Measurements from ENCODE around the gene LRRC56. TPM values are rescaled to one million over a fixed set of nuclear protein-coding genes. Genes with fewer than 3 reads are reported as not detected.

The LRRC56 gene
- total and polyA plus RNA-seq, 9 donors: 1.7 to 8.4 (median 5.4) TPM

DNA sequence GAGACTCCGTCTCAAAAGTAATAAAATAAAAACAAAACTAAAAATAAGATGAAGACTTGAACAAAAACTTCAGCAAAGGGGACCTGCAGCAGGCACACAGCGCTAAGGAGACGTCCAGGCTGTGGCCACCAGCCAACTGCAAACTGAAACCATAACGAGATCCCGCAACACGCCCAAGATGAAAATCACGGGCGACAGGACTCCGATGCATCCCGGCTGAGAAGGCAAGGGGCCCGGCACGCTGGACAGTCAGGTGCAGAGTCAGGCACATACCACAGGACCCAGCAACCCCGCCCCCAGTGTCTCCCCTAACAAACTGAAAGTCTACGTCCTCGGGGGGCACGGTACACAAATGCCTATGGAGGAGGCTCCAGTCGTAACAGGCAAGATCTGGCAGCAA, 11.1 kb upstream of the LRRC56 start:
- 72% methylated on average over 9 of the region's 17 CpGs for WGBS (ENCODE audit: insufficient coverage)

DNA sequence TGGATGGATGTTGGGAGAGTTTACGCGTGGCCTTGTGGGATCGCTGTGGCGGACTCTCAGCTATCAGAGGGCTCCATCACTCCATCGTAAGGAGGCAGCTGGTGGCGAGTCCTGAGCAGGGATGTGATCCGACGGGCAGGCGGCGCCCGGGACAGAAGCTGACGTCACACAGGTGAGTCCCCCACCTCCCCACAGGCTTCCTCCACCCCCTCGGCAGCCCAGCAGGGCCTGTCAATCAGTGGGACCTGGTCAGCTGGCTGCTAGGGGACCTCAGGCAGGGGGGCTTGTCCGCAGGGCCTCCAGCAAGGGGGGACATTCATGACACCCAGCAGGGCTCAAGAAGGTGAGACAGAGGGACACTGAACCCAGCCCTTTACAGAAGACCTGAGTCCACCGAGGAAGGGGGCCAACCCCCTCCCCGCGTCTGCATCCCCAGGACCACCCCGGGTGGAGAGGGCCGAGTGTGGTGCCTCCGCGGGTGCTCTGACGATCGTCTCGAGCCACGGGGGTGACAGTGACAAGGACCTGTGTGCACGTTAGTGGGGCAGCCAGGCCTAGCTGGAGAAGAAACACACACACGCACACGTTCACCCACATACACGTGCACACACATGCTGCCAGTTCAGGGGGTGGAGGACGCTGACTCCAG, 9.0 kb upstream of the LRRC56 start:
- peaks cover 29% of the 10 kb centered on the region for H3K36me3 ChIP-seq (ENCODE audit: control insufficient read depth, insufficient read depth, low read length)

More for the DNA sequence above, 11.1 kb upstream of the LRRC56 start:
- peaks cover 8% of the 10 kb centered on the region for H3K36me3 ChIP-seq (ENCODE audit: control insufficient read depth, insufficient read depth, low read length)
- H3K27ac ChIP-seq (ENCODE audit: low read length): no peak overlapping the region
- peaks cover 24% of the 10 kb centered on the region for H3K4me1 ChIP-seq (ENCODE audit: control insufficient read depth, insufficient read depth, low read length)
- DNase-seq: no peak
- H3K9me3 ChIP-seq (replicated peaks; ENCODE audit: control insufficient read depth, low read depth, low read length): no peaks in the 10 kb centered on the region
- H3K27me3 ChIP-seq (ENCODE audit: control insufficient read depth, insufficient read depth, low read length): no peaks in the 10 kb centered on the region
- H3K4me3 ChIP-seq (ENCODE audit: low read length): no peak overlapping the region

GRCh38 chr11:528815-529727, 8.3 kb upstream of the LRRC56 start:
- Histone ChIP-seq H3K4me3 (ENCODE audit: low read length) (no peak overlapping the region), H3K9me3 (replicated peaks; ENCODE audit: control insufficient read depth, low read depth, low read length) (no peaks in the 10 kb centered on the region), H3K36me3 (ENCODE audit: control insufficient read depth, insufficient read depth, low read length) (peaks cover 36% of the 10 kb centered on the region), H3K27ac (ENCODE audit: low read length) (peak overlapping the region; percentile 63), H3K4me1 (ENCODE audit: control insufficient read depth, insufficient read depth, low read length) (peaks cover 44% of the 10 kb centered on the region), H3K27me3 (ENCODE audit: control insufficient read depth, insufficient read depth, low read length) (no peaks in the 10 kb centered on the region)
- WGBS (ENCODE audit: insufficient coverage): 67% methylated on average over 28 of the region's 29 CpGs
- peak; percentile 70 for DNase-seq

More for the DNA sequence above, 9.0 kb upstream of the LRRC56 start:
- no peak overlapping the region for H3K4me3 ChIP-seq (ENCODE audit: low read length)
- H3K27ac ChIP-seq (ENCODE audit: low read length): peak overlapping the region; percentile 63
- no peaks in the 10 kb centered on the region for H3K9me3 ChIP-seq (replicated peaks; ENCODE audit: control insufficient read depth, low read depth, low read length)
- DNase-seq: no peak
- no peaks in the 10 kb centered on the region for H3K27me3 ChIP-seq (ENCODE audit: control insufficient read depth, insufficient read depth, low read length)
- H3K4me1 ChIP-seq (ENCODE audit: control insufficient read depth, insufficient read depth, low read length): peaks cover 36% of the 10 kb centered on the region
- WGBS (ENCODE audit: insufficient coverage): 79% methylated on average over 25 of the region's 30 CpGs

- DNase-seq: no peak
- no peak overlapping the region for H3K4me3 ChIP-seq (ENCODE audit: low read length)
Observed at GRCh38 chr11:529728-530411, 7.5 kb upstream of the LRRC56 start.

GRCh38 chr11:530960-531831, 6.1 kb upstream of the LRRC56 start:
- 90% methylated on average over 19 of the region's 28 CpGs for WGBS (ENCODE audit: insufficient coverage)
- no peaks in the 10 kb centered on the region for H3K9me3 ChIP-seq (replicated peaks; ENCODE audit: control insufficient read depth, low read depth, low read length)
- H3K4me1 ChIP-seq (ENCODE audit: control insufficient read depth, insufficient read depth, low read length): peaks cover 54% of the 10 kb centered on the region
- no peak overlapping the region for H3K27ac ChIP-seq (ENCODE audit: low read length)
- no peak overlapping the region for H3K4me3 ChIP-seq (ENCODE audit: low read length)
- H3K27me3 ChIP-seq (ENCODE audit: control insufficient read depth, insufficient read depth, low read length): peaks cover 3% of the 10 kb centered on the region
- no peak for DNase-seq
- H3K36me3 ChIP-seq (ENCODE audit: control insufficient read depth, insufficient read depth, low read length): peaks cover 36% of the 10 kb centered on the region

More at GRCh38 chr11:529728-530411, 7.5 kb upstream of the LRRC56 start:
- WGBS (ENCODE audit: insufficient coverage): 69% methylated on average over 18 of the region's 18 CpGs
- peak overlapping the region; percentile 63 for H3K27ac ChIP-seq (ENCODE audit: low read length)
- peaks cover 51% of the 10 kb centered on the region for H3K4me1 ChIP-seq (ENCODE audit: control insufficient read depth, insufficient read depth, low read length)
- no peaks in the 10 kb centered on the region for H3K9me3 ChIP-seq (replicated peaks; ENCODE audit: control insufficient read depth, low read depth, low read length)
- no peaks in the 10 kb centered on the region for H3K27me3 ChIP-seq (ENCODE audit: control insufficient read depth, insufficient read depth, low read length)
- peaks cover 36% of the 10 kb centered on the region for H3K36me3 ChIP-seq (ENCODE audit: control insufficient read depth, insufficient read depth, low read length)

GRCh38 chr11:531919-532526, 5.3 kb upstream of the LRRC56 start:
- H3K4me3 ChIP-seq (ENCODE audit: low read length): no peak overlapping the region
- H3K9me3 ChIP-seq (replicated peaks; ENCODE audit: control insufficient read depth, low read depth, low read length): no peaks in the 10 kb centered on the region
- no peak overlapping the region for H3K27ac ChIP-seq (ENCODE audit: low read length)
- peaks cover 11% of the 10 kb centered on the region for H3K27me3 ChIP-seq (ENCODE audit: control insufficient read depth, insufficient read depth, low read length)
- peaks cover 59% of the 10 kb centered on the region for H3K4me1 ChIP-seq (ENCODE audit: control insufficient read depth, insufficient read depth, low read length)
- WGBS (ENCODE audit: insufficient coverage): 73% methylated on average over 12 of the region's 18 CpGs
- H3K36me3 ChIP-seq (ENCODE audit: control insufficient read depth, insufficient read depth, low read length): peaks cover 36% of the 10 kb centered on the region
- DNase-seq: no peak

DNA sequence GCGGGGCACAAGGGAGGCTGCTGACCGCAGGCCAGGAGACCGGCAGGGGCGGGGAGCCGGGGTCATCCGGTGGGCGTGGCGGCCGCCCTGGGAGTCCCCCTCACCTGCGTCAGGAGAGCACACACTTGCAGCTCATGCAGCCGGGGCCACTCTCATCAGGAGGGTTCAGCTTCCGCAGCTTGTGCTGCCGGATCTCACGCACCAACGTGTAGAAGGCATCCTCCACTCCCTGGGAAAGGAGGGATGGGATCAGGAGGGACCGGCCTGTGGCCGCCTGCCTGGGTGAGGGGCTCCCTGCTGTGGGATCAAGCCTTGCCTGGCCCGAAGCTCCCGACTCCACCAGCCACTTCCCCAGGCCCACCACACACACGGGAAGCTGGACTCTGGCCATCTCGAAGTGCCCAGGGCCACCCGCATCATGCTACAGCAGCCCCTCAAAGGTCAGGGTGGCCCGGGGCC, 4.8 kb upstream of the LRRC56 start:
- Histone ChIP-seq H3K4me1 (ENCODE audit: control insufficient read depth, insufficient read depth, low read length) (peaks cover 65% of the 10 kb centered on the region), H3K9me3 (replicated peaks; ENCODE audit: control insufficient read depth, low read depth, low read length) (no peaks in the 10 kb centered on the region), H3K27me3 (ENCODE audit: control insufficient read depth, insufficient read depth, low read length) (peaks cover 16% of the 10 kb centered on the region), H3K4me3 (ENCODE audit: low read length) (no peak overlapping the region), H3K36me3 (ENCODE audit: control insufficient read depth, insufficient read depth, low read length) (peaks cover 36% of the 10 kb centered on the region), H3K27ac (ENCODE audit: low read length) (no peak overlapping the region)
- DNase-seq: no peak
- WGBS (ENCODE audit: insufficient coverage): 84% methylated on average over 20 of the region's 23 CpGs

- Histone ChIP-seq H3K9me3 (replicated peaks; ENCODE audit: control insufficient read depth, low read depth, low read length) (no peaks in the 10 kb centered on the region), H3K4me3 (ENCODE audit: low read length) (no peak overlapping the region), H3K4me1 (ENCODE audit: control insufficient read depth, insufficient read depth, low read length) (peaks cover 69% of the 10 kb centered on the region), H3K27me3 (ENCODE audit: control insufficient read depth, insufficient read depth, low read length) (peaks cover 22% of the 10 kb centered on the region), H3K36me3 (ENCODE audit: control insufficient read depth, insufficient read depth, low read length) (peaks cover 36% of the 10 kb centered on the region), H3K27ac (ENCODE audit: low read length) (no peak overlapping the region)
- no peak for DNase-seq
- 88% methylated on average over 29 of the region's 33 CpGs for WGBS (ENCODE audit: insufficient coverage)
Observed at GRCh38 chr11:532986-533585, 4.2 kb upstream of the LRRC56 start.

All from muscle of leg (tissue), 11 donors.